ENCODE data around the gene MT1E. TPM values are rescaled to one million over a fixed set of nuclear protein-coding genes. Genes with fewer than 3 reads are reported as not detected.
A peak's percentile ranks its signal among the peaks of the same experiment; 100 is the strongest.

The MT1E gene
- total and polyA plus RNA-seq, 2 of the 13 experiments (the other 11 are each of a cell fraction or from before 2014, with no cell fraction given) = 110 to 1,072 TPM

GRCh38 chr16:56632156-56632847, 6.7 kb downstream of the MT1E start, which contains the start of gene MT1M (continued):
- TF ChIP-seq ATRX (CRISPR knock-in tag; IDR thresholded peaks at IDR 0.05; ENCODE audit: borderline replicate concordance) = no peak
- no peak for TF ChIP-seq ZMAT5 (CRISPR knock-in tag; IDR thresholded peaks at IDR 0.05; ENCODE audit: borderline replicate concordance, low read depth)
- no peak for TF ChIP-seq GATA4 (IDR thresholded peaks at IDR 0.05; ENCODE audit: borderline replicate concordance, low read depth)
- no peak for TF ChIP-seq ZNF720 (CRISPR knock-in tag; IDR thresholded peaks at IDR 0.05)
- TF ChIP-seq ZNF263 (CRISPR knock-in tag; IDR thresholded peaks at IDR 0.05) = no peak
- TF ChIP-seq TCF12 (IDR thresholded peaks at IDR 0.05) = no peak
- TF ChIP-seq TCF12 (CRISPR knock-in tag; IDR thresholded peaks at IDR 0.05) = no peak
- 0 out of 2 replicates have a peak, but pooled peaks have one; percentile 41 for TF ChIP-seq KMT2A (CRISPR knock-in tag; IDR thresholded peaks at IDR 0.05)
- 0 out of 2 replicates have a peak, but pooled peaks have one; percentile 26 for TF ChIP-seq SPEN (CRISPR knock-in tag; IDR thresholded peaks at IDR 0.05; ENCODE audit: low read depth)
- TF ChIP-seq, protein P1, sequence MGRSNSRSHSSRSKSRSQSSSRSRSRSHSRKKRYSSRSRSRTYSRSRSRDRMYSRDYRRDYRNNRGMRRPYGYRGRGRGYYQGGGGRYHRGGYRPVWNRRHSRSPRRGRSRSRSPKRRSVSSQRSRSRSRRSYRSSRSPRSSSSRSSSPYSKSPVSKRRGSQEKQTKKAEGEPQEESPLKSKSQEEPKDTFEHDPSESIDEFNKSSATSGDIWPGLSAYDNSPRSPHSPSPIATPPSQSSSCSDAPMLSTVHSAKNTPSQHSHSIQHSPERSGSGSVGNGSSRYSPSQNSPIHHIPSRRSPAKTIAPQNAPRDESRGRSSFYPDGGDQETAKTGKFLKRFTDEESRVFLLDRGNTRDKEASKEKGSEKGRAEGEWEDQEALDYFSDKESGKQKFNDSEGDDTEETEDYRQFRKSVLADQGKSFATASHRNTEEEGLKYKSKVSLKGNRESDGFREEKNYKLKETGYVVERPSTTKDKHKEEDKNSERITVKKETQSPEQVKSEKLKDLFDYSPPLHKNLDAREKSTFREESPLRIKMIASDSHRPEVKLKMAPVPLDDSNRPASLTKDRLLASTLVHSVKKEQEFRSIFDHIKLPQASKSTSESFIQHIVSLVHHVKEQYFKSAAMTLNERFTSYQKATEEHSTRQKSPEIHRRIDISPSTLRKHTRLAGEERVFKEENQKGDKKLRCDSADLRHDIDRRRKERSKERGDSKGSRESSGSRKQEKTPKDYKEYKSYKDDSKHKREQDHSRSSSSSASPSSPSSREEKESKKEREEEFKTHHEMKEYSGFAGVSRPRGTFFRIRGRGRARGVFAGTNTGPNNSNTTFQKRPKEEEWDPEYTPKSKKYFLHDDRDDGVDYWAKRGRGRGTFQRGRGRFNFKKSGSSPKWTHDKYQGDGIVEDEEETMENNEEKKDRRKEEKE (IDR thresholded peaks at IDR 0.05) = no peak
- TF ChIP-seq ZBTB25 (CRISPR knock-in tag; IDR thresholded peaks at IDR 0.05) = no peak
- TF ChIP-seq ZNF790 (CRISPR knock-in tag; IDR thresholded peaks at IDR 0.05; ENCODE audit: borderline replicate concordance) = no peak
- peak; percentile 40; the same call in 1 of the 2 replicates for TF ChIP-seq ZFX (CRISPR knock-in tag; IDR thresholded peaks at IDR 0.05; ENCODE audit: low read depth)
- 0 out of 2 replicates have a peak, but pooled peaks have one; percentile 50 for TF ChIP-seq ZNF280B (CRISPR knock-in tag; IDR thresholded peaks at IDR 0.05; ENCODE audit: borderline replicate concordance)
- no peak for TF ChIP-seq JARID2 (CRISPR knock-in tag; IDR thresholded peaks at IDR 0.05; ENCODE audit: insufficient replicate concordance)
- no peak for TF ChIP-seq YEATS4 (CRISPR knock-in tag; IDR thresholded peaks at IDR 0.05; ENCODE audit: borderline replicate concordance)
- TF ChIP-seq ZNF639 (CRISPR knock-in tag; conservative IDR thresholded peaks at IDR 0.05) = no peak
- no peak for TF ChIP-seq MATR3 (CRISPR knock-in tag; IDR thresholded peaks at IDR 0.05)
- no peak for TF ChIP-seq ZNF256 (CRISPR knock-in tag; conservative IDR thresholded peaks at IDR 0.05)
- TF ChIP-seq NR2F1 (CRISPR knock-in tag; IDR thresholded peaks at IDR 0.05) = no peak
- peak; percentile 62; the same call in 1 of the 2 replicates for TF ChIP-seq PITX1 (CRISPR knock-in tag; IDR thresholded peaks at IDR 0.05)
- peak; percentile 51 for TF ChIP-seq HNRNPLL (IDR thresholded peaks at IDR 0.05; ENCODE audit: low read depth, low read length, poor library complexity, severe bottlenecking)
- TF ChIP-seq KLF11 (CRISPR knock-in tag; IDR thresholded peaks at IDR 0.05) = no peak

Measured in HepG2 (cell line).